HS-5 (cell line): Measurements from ENCODE around the gene FRMD4B.
"Not testable (repeated sequence)": the region's sequence is repeated elsewhere in the genome, so short reads cannot be mapped to it uniquely, and the experiment has no call there.

Source experiments
- DNase-seq: peaks from one replicate; pipeline ENCODE4 v3.0.0-alpha.2; 2012; ENCODE audit warnings: low read depth

FRMD4B gene

DNA sequence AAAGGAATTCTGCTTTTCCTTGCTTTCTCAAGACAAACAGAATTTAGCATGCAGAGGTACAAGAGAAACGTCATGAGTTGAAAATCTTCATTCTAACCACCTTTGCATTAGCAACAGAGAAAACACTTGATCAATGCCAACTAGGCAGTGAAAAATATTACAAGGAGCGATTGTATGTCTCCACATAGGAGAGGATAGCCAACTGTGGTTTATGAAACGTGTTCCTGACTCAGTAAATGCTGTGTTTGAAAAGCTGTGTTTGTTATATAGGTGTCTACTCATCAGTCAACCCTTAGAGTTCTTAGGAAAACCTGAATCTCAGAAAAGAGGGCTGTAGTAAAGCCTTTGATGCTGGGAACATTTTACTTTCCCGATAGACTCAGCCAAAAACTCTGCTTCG is 102.4 kb downstream of the FRMD4B start:
- DNase-seq = no peak

DNA sequence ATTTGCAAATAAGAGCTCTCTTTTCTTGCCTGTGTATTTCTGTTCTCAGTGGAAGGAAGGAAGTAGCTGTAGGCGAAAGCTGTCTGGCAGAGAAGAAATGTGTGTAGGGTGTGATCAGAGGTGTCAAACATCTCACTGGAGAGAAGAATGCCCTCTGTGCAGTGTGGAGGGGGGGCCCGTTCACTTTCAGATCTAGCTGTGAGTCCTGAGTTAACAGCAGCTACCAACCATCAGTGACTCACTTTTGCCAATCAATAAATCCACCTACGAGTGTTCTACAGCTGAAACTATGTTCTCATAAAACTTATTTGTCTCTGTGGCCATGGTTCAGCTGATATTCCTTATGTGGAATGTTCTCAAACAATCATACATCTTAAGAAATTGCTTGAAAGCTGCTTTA is 103.7 kb downstream of the FRMD4B start:
- DNase-seq = no peak

DNA sequence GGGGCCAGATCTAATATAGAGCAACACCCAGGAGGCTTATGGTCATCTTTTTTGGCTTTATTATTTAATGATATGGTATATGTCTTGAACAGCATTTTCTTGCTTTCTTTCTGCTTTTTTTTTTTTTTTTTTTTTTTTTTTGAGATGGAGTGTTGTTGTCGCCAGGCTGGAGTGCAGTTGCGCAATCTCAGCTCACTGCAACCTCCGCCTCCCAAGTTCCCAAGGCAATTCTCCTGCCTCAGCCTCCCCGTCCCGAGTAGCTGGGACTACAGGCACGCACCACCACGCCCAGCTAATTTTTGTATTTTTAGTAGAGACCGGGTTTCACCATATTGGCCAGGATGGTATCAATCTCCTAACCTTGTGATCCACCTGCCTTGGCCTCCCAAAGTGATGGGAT is 108.5 kb downstream of the FRMD4B start:
- not testable (repeated sequence) for DNase-seq

GRCh38 chr3:69276884-69277283 is 109.0 kb downstream of the FRMD4B start:
- no peak for DNase-seq

DNA sequence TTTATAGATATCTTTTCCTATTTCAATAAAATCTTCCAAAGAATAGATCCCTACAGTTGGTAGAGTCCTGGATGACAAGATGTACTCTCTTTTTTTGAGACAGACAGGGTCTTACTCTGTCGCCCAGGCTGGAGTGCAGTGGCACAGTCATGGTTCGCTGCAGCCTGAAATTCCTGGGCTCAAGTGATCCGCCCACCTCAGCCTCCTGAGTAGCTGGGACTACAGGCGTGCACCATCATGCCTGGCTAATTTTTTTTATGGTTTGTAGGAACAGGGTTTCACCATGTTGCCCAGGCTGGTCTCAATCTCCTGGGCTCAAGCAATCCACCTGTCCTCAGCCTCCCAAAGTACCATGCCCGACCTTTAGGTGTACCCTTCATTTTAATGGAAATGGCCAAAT is 109.7 kb downstream of the FRMD4B start:
- DNase-seq = not testable (repeated sequence)

DNA sequence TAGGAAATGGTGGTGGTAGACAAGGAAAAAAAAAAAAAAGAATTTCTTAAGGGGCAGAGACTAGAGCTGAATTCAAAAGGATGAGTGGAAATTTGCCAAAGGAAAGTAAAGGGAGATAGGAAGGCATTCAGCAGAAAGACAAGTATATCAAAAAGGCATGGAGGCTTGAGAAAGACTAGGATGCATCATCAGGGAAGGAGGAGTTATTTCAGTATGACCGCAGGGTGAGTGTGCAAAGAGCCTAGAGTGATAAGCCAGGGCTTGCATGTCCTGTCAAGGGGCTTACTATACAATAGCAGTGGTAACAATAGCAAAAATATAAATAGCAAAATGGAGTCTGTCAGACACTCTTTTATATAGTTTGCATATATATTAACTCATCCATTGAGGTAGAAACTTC is 112.0 kb downstream of the FRMD4B start:
- DNase-seq = peak; percentile 9

- DNase-seq = no peak
Measured at GRCh38 chr3:69272556-69272955, 113.3 kb downstream of the FRMD4B start.

DNA sequence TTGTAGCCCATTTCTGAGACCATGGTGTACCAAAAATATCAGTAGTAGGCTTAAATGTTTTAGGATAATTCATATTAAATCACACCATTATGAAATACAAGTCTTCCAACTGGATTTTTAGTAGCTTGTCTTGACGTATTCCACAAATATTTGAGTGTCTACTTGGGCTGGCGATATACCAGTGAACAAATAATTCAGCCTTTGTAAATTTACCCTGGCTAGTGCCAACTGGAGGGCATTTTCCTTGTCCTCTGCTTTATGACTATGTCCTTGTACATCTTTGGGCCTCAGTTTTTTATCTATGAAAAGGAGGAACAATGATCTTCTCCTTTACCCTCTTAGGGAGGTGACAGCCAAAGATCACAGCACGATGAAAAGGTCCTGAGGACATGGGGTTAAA is 114.8 kb downstream of the FRMD4B start:
- DNase-seq = no peak

DNA sequence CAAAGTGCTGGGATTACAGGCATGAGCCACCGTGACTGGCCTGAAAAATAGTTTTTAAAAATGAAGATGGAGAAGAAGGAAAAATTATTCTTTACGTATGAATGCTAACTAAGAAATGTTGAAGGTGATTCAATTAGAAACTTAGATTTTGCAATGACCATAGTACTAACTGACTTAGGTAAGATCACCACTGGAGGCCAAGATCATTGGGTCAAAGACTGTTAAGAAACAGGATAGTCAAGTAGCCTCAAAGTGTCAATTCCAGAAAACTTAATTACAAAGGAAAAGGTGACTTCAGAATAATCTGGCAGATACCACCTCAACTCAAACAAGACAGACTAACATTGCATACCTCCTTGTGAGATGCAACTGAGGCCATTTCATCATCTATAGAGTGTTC is 119.3 kb downstream of the FRMD4B start:
- DNase-seq = no peak

- not testable (repeated sequence) for DNase-seq
Measured at GRCh38 chr3:69266071-69266470, 119.8 kb downstream of the FRMD4B start.

DNA sequence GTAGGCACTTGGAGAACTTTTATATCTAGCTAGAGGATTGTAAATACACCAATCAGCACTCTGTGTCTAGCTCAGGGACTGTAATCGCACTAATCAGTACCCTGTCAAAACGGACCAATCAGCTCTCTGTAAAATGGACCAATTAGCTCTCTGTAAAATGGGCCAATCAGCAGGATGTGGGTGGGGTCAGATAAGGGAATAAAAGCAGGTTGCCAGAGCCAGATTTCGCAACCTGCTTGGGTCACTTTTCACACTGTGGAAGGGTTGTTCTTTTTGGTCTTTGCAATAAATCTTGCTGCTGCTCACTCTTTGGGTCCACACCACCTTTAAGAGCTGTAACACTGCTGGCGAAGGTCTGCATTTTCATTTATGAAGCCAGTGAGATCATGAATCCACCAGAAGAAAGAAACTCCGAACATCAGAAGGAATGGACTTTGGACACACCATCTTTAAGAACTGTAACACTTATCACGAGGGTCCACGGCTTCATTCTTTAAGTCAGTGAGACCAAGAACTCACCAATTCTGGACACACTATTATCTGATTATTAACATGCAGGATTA is 125.0 kb downstream of the FRMD4B start:
- not testable (repeated sequence) for DNase-seq

- no peak for DNase-seq
Measured at GRCh38 chr3:69260216-69260787, 125.6 kb downstream of the FRMD4B start.

DNA sequence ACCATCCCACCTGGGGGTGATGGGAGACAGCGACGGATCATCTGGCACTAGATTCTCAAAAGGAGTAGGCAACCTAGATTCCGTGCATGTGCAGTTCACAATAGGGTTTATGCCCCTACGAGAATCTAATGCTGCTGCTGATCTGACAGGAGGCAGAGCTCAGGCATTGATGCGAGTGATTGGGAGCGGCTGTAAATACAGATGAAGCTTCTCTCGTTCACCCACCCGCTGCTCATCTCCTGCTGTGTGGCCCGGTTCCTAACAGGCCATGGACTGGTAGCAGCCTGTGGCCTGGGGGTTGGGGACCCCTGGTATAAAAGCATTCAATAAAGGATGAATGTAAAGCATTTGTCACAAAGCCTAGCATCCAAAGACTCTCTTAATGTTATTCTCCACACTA is 126.8 kb downstream of the FRMD4B start:
- no peak for DNase-seq

DNA sequence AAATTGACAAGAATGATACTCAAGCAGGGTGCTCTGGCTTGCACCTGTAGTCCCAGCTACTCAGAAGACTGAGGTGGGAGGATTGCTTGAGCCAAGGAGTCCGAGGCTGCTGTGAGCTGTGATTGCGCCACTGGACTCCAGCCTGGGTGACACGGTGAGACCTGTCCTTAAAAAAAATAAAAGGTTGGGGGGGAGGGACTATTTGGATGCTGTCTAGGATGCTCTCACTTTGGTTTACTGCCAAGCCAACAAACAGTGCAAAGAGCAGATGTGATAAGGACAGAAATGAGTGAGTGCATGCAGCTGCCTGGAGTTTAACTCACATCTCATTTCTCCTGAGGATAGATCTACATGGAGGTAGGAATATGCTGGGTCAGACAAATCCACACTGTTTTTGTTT is 130.0 kb downstream of the FRMD4B start:
- no peak for DNase-seq

GRCh38 chr3:69254351-69254750 is 131.5 kb downstream of the FRMD4B start:
- DNase-seq = no peak

DNA sequence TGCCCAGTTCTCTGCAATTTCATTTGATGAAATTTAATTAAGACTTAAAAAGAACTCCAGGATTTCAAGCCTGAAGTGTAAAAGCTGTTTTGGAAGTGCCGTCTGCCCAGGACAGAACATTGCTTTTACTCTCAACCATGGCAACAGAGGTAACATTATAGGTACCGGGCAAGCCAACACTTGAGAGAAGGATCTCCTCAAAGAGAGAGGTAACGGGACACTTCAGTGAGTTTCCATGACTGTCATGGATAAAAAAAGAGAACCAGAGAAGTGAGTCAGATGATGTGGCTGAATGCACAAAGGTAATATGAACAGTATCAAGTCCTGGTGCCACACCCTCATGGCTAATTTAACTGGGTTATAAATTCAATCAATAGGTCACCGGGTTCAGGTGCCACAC is 133.3 kb downstream of the FRMD4B start:
- DNase-seq = no peak

DNA sequence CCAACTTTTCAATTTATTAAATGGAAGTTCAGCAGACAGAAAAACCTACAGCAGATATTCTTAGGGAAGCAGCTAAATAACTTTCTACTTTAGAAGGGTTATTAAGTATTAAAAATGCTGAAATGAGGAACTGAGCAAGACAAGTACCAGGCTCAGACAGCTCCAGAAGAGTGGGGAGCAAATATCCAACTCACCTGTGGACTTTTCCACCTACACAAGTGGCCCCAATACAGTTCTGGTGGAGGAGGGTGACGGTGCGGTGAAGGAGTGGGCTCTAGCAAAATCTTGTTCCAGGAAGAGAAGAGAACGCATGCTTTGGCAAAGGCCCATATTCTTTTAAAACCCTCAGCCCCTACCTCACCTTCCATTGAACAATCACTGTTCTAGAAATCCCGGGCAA is 133.7 kb downstream of the FRMD4B start:
- DNase-seq = no peak

DNA sequence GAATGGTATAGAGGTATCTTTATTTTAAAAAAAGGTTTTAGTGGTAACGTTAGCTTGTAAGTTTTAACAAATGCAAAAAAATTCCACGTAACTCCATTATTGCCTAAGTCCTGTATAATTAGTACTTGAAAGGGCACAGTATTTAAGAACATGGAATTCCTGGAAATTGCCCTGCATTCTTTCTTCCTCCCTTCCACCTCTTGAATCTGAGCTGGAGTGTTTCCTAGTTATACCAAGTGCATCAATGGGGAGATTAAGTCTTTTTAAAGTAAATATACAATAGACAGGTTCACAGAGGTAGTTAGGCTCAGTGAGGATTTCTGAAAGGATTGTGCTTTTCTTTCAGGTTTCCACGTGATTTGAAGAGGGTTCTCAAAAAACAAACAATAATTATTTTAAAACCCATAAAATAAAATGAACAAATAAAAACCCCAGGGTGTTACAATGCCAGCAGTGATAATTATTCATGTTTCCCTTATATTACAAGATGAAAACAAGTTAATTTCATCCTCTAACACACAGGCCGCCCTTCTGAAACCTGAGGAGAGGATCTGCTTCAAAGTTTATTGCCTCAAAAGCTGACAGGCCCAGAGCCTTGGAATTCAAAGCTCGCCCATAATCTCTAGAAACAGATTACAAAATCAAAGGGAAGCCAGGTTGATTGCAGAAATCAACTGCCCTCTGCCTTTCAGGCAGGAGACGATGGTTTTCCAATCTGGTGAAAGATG is 134.6 kb downstream of the FRMD4B start:
- no peak for DNase-seq

DNA sequence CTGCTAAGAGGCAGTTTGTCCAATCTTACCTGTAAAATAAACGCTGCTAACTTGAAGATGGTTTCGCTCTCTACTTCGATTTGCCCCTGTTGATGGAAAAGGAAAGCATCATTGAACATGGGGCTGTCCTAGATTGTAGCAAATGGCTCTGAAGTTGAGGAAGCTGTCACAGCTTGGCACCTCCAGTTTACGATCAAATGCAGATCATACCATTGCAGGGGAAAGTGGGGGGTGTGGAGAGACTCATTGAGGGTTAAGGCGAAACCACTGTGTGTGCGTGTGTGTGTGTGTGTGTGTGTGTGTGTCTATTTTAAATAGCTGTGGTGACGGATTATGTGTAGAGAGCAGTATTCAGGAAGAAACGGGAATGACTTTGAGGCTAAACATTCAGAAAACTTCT is 135.9 kb downstream of the FRMD4B start:
- no peak for DNase-seq

DNA sequence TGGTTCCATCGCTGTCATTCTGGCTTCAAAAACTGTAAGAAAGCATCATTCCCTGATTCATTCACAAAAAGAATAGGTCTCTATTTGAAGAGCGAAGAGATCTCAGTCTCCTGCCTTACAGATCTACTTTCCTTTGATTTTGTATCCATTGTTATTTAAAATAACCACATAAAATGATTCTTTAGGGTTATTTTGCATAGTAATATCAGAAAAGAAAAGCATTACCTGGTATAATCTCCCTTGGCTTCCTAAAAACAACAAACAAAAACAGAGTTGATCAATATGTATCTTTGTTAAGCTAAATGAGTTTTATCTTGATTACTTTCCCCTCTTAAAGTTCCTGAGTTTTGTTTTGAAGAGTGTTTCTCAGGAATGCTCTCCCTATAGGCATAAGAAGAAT is 136.9 kb downstream of the FRMD4B start:
- DNase-seq = no peak

DNA sequence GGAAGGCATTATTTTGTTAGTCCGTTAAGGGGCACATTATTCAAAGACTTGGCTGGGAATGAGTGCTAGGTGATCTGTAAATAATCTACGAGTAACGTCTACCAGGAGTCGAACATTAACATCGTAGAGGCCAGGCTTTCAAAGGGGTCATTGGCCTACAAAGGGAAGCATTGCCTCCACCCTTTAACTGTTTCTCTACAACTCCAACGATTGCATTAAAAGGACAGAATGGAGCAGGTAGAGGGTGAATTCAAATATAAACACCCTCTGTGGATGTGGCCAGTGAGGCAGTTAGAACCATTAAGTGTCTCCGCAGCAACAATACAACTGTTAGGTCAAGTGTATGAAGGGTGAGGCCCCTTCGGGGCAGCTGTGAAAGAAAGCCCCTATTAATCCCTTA is 137.5 kb downstream of the FRMD4B start:
- DNase-seq = no peak

GRCh38 chr3:69246612-69247011 is 139.3 kb downstream of the FRMD4B start:
- no peak for DNase-seq

- DNase-seq = no peak
Measured at GRCh38 chr3:69244039-69244438, 141.8 kb downstream of the FRMD4B start.

DNA sequence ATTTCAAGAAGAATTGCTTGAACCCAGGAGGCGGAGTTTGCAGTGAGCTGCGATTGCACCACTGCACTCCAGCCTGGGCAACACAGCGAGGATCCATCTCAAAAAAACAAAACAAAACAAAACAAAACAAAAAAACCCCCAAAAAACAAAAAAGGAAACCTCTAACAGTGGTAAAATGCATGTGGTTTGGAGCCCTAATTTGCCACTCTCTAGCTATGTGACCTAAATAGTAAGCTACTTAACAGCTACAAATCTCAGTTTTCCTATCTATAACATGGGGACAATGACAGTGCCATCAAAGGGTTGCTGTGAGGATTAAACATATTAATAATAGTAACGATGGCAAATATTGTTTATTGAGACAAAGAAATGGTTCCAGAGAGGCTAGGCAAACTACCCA is 144.1 kb downstream of the FRMD4B start:
- DNase-seq = no peak
